ENCODE results near the gene FNDC11. TPM values are rescaled to one million over a fixed set of nuclear protein-coding genes. Genes with fewer than 3 reads are reported as not detected.

The FNDC11 gene
- total RNA-seq, 1 experiment from 2014 or later, result 2.5 TPM

GRCh38 chr20:63530788-63531160 lies 23.2 kb upstream of the FNDC11 start:
- H3K23me2 ChIP-seq (ENCODE audit: insufficient read length, low read depth, low read length, poor library complexity, severe bottlenecking), result no peaks in the 10 kb centered on the region
- TF ChIP-seq, protein P1, sequence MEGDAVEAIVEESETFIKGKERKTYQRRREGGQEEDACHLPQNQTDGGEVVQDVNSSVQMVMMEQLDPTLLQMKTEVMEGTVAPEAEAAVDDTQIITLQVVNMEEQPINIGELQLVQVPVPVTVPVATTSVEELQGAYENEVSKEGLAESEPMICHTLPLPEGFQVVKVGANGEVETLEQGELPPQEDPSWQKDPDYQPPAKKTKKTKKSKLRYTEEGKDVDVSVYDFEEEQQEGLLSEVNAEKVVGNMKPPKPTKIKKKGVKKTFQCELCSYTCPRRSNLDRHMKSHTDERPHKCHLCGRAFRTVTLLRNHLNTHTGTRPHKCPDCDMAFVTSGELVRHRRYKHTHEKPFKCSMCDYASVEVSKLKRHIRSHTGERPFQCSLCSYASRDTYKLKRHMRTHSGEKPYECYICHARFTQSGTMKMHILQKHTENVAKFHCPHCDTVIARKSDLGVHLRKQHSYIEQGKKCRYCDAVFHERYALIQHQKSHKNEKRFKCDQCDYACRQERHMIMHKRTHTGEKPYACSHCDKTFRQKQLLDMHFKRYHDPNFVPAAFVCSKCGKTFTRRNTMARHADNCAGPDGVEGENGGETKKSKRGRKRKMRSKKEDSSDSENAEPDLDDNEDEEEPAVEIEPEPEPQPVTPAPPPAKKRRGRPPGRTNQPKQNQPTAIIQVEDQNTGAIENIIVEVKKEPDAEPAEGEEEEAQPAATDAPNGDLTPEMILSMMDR (conservative IDR thresholded peaks at IDR 0.05), result no peak
- H2AFZ ChIP-seq (ENCODE audit: low read length), result no peak overlapping the region
- H3K23ac ChIP-seq (ENCODE audit: insufficient read length, low read depth, low read length), result no peak overlapping the region
- no peak overlapping the region for H3K4ac ChIP-seq (ENCODE audit: low read depth, low read length)
- H3K14ac ChIP-seq (ENCODE audit: insufficient read depth, low read length), result no peak overlapping the region
- H3K56ac ChIP-seq (ENCODE audit: insufficient read length, low read depth, low read length), result no peak overlapping the region
- no peak overlapping the region for H2BK5ac ChIP-seq (ENCODE audit: insufficient read length, low read length)
- Mint-ChIP-seq H3K27ac (no peak overlapping the region), H3K27me3 (ENCODE audit: low read depth) (peaks cover 3% of the 10 kb centered on the region), H3K9me3 (no peaks in the 10 kb centered on the region), H3K36me3 (ENCODE audit: insufficient read depth in 1 of 3, low read depth in 3 of 3) (no peaks in the 10 kb centered on the region), H3K4me1 (peaks cover 0 to 4% of the 10 kb centered on the region in 2 experiments; a peak in 2 of 4 replicates), H3K4me3 (no peak overlapping the region)
- H3K9ac ChIP-seq (ENCODE audit: extremely low read depth, insufficient read length, low read length), result no peak overlapping the region
- H2BK120ac ChIP-seq (ENCODE audit: low read depth, low read length, poor library complexity, severe bottlenecking), result no peak overlapping the region
- H3K9me3 ChIP-seq (ENCODE audit: control insufficient read depth, low read depth, low read length), result no peaks in the 10 kb centered on the region
- no peak overlapping the region for H3T11ph ChIP-seq (ENCODE audit: low read length)
- no peak overlapping the region for H2BK20ac ChIP-seq (ENCODE audit: low read depth, low read length, poor library complexity, severe bottlenecking)
- no peak overlapping the region for H4K8ac ChIP-seq (replicated peaks; ENCODE audit: insufficient read length, low read depth, low read length)
- WGBS (ENCODE audit: extremely low coverage, insufficient read length, low lambda C conversion rate), result no CpG with 5 or more reads among the region's 14 CpGs
- H2BK15ac ChIP-seq (ENCODE audit: low read depth, low read length), result no peak overlapping the region
- no peaks in the 10 kb centered on the region for H3K79me2 ChIP-seq (ENCODE audit: insufficient read depth, low read length)
- DNase-seq, result peak; percentile 29
- peaks cover 5% of the 10 kb centered on the region for H4K20me1 ChIP-seq (ENCODE audit: control insufficient read depth, insufficient read depth, insufficient read length)
- no peak overlapping the region for H3K4me2 ChIP-seq (ENCODE audit: insufficient read depth, insufficient read length, low read length)
- H3K79me1 ChIP-seq (ENCODE audit: insufficient read depth, low read depth, low read length, poor library complexity, severe bottlenecking), result no peaks in the 10 kb centered on the region
- no peak overlapping the region for H2AK5ac ChIP-seq (ENCODE audit: insufficient read length, low read length)
- H2BK12ac ChIP-seq (ENCODE audit: insufficient read length, low read depth, low read length), result no peak overlapping the region
- H3K27ac ChIP-seq (ENCODE audit: insufficient read length, low read depth, low read length), result no peak overlapping the region
- H4K91ac ChIP-seq (ENCODE audit: insufficient read length, low read depth, low read length), result no peak overlapping the region
- H3K27me3 ChIP-seq (ENCODE audit: insufficient read depth, low read length), result no peaks in the 10 kb centered on the region
- no peaks in the 10 kb centered on the region for H3K4me1 ChIP-seq (ENCODE audit: insufficient read depth, low read length)
- no peak overlapping the region for H3K18ac ChIP-seq (ENCODE audit: insufficient read length, low read depth, low read length)
- no peak overlapping the region for H4K5ac ChIP-seq (ENCODE audit: insufficient read length, low read depth, low read length)
